Measurements from ENCODE around the gene SNX1. TPM values are rescaled to one million over a fixed set of nuclear protein-coding genes. Genes with fewer than 3 reads are reported as not detected.
A peak's percentile ranks its signal among the peaks of the same experiment; 100 is the strongest.
"Not testable (repeated sequence)": the region's sequence is repeated elsewhere in the genome, so short reads cannot be mapped to it uniquely, and the experiment has no call there.

Gene SNX1, protein sequence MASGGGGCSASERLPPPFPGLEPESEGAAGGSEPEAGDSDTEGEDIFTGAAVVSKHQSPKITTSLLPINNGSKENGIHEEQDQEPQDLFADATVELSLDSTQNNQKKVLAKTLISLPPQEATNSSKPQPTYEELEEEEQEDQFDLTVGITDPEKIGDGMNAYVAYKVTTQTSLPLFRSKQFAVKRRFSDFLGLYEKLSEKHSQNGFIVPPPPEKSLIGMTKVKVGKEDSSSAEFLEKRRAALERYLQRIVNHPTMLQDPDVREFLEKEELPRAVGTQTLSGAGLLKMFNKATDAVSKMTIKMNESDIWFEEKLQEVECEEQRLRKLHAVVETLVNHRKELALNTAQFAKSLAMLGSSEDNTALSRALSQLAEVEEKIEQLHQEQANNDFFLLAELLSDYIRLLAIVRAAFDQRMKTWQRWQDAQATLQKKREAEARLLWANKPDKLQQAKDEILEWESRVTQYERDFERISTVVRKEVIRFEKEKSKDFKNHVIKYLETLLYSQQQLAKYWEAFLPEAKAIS
- 178 TPM for total RNA-seq

DNA sequence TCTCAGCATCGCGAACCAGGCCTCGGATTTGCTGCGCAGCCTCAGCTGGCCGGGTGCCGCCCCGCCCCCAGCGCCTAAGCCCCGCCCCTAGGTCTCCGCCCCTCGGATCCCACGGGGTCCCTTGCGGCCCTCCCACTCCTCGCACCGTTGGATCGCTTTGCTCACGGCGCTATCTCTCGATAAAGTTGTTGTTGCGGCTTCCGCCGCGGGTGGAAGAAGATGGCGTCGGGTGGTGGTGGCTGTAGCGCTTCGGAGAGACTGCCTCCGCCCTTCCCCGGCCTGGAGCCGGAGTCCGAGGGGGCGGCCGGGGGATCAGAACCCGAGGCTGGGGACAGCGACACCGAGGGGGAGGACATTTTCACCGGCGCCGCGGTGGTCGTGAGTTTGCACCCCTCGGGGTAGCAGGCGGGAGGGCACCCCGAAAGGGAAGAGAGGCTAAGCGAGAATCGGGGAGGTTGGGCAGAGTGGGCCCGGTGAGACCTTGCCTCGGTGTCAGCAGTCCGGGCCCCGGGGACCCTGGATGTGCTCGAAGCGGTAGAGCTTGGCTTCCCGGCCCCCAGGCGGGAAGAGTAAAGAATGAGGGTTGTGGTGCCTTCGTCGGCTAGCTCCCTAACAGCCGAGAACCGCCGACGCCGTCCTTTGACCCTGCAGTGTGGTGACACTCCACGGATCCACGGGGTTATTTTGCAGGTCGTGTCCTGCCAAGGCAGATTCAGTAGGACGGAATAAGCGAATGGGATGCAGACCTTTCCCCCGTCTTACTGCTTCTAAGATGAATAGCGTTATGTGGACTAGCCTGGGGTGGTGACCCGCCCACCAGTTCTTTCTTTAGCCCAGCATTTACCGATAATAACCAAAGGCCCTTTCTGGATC lies at the start of gene SNX1:
Gene SNX1, plus strand, starts transcription at position 188 of the 873 bp plus-strand sequence. Its CDS starts 32 bp downstream, at position 220.
- peak; percentile 92 for ATAC-seq
- DNase-seq (ENCODE audit: low spot score), result peak; percentile 98
- intact Hi-C loops (cut with DNase I), result loop anchor here (10.0 kb wide), 1 partner anchor 59 kb away; the partner anchor contains the start of gene SNX22

GRCh38 chr15:64046421-64047153 lies 49.2 kb upstream of the SNX1 start, which contains the start of gene DAPK2:
Gene DAPK2 (minus strand): TSS chr15:64046485. CDS start chr15:64040261, 6,224 bp downstream.
- ATAC-seq (peak; percentile 77), DNase-seq (ENCODE audit: low spot score) (peak; percentile 77)
- intact Hi-C loops (cut with DNase I), result no loop called here

DNA sequence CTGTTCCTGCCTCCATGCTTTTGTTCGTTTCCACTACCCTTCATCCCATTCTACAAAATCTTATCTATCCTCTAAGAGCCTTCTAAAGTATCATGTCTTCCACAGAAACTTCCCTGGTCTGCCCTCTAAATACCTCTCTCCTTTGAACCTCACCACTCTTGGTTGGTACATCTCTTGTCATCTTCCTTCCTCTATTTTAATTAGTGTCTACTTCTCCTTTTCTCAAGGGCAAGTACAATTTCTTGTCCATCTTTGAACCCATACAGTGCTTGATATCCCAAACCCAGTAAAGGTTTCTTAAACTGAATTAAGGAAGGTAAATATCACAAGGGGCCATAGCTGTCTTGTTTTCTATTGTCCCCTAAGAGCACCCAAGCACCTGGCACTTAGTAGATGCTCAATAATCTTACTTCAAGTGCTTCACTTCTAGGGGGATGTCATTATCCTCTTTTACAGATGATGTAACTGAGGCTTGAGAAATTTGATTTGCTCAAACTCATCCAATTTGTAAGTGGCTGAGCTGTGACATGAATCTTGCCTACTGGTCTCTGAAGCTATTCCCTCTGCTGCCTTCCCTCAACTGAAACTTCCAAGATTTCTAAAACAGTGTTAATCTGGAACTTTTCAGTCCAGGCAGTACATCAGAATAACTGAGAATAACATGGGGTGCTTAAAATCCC lies 46.9 kb upstream of the SNX1 start:
- DNase-seq (ENCODE audit: low spot score) (no peak), ATAC-seq (no peak)
- intact Hi-C loops (cut with DNase I), result no loop called here

DNA sequence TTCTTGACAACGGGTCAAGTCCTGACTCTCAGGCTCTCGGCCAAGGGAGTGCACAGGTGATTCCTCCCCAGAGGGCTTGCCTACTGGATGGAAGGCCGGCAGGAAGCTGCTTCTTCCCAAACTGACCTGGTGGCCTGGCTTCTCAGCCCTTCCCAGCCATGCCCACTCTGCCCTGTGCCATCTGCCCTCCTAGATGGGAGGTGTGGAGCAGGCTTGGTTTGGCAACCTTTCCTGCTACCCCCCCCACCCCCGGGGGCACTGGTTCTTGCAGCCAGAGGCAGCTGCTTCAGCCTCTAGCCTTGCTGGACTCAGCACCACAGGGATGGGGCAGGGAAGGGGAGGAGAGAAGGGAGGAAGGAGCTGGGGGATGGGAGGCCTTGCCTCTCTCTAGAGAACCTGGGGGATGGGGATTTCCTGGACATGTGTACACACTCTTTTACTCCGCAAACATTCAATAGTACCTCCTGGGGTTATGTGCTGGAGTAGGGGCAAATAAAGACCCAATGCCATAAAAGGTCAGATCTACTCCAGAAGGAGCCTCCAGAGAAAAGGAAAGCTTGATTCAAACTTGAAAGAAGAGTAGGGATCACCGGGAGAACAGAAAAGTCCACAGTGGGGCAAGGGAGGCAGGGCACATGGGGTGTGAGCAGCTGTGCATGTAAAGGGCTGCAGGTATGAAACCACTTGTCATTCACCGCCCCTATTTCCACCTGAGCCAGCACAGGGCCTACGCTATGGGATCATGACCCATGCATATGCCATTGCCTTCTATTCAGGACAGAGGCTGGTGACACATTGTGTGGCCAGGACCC lies 45.3 kb upstream of the SNX1 start:
- ATAC-seq (peak; percentile 59), DNase-seq (ENCODE audit: low spot score) (peak; percentile 69)
- intact Hi-C loops (cut with DNase I), result no loop called here

DNA sequence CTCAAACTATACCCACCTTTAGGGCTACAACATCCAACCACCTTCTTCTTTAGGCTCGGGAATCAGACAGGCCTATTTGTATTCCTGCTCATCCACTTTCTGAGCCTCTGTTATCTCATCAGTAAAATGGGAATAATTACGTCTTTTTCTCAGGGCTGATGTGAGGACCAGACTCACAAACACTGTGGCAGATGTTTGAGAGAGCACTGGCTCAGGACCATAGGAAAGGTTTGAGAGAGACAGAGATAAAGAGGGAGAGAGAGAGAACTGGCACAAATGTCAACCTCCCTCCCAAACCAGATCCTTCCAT lies 44.7 kb upstream of the SNX1 start:
- DNase-seq (ENCODE audit: low spot score), result no peak
- intact Hi-C loops (cut with DNase I), result no loop called here
- no peak for ATAC-seq

DNA sequence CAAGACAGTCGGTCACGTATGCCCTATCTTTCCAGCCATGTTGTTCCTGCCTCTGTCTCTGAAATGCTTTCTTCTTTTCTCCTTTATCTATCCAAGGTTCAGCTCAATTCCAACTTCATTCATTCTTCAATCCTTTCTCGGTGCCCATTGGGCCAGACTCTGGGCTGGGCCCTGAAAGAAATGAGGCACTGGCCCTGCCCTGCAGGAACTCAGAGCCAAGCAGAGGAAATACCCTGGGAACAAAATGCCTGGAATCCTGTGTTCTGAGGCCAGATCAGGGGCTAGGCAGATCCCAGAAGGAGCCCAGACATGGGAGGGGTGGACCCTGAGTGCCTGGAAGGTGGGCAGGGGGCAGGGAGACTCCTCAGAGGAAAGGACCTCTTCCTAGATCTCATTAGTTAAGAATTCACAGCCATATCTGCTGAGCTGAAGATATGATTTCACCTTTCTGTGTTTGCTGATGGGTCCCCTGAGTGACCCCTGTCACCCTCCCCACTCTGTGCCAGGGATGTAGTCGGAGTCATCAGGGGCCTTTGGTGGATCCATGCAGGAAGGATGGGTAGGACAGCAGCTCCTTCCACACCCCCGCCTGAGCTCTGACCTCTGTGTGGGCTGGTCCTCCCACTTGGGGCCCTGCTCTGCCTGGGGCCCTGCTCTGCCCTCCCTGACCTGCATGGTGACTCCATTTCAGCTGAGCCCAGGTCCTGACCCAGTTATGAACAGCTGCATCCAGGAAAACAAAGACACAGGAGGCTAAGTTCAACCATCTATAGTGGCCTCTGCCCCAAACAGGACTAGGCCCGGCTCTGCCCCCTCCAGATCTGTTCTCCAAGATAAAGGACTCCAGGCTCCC lies 44.1 kb upstream of the SNX1 start:
- DNase-seq (ENCODE audit: low spot score) (no peak), ATAC-seq (no peak)
- intact Hi-C loops (cut with DNase I), result no loop called here

- intact Hi-C loops (cut with DNase I), result no loop called here
- ATAC-seq (no peak), DNase-seq (ENCODE audit: low spot score) (no peak)
Observed at GRCh38 chr15:64052925-64053491, 42.8 kb upstream of the SNX1 start.

GRCh38 chr15:64053674-64054073 lies 42.1 kb upstream of the SNX1 start:
- DNase-seq (ENCODE audit: low spot score); intact Hi-C loops (cut with DNase I); ATAC-seq: not testable (repeated sequence)

DNA sequence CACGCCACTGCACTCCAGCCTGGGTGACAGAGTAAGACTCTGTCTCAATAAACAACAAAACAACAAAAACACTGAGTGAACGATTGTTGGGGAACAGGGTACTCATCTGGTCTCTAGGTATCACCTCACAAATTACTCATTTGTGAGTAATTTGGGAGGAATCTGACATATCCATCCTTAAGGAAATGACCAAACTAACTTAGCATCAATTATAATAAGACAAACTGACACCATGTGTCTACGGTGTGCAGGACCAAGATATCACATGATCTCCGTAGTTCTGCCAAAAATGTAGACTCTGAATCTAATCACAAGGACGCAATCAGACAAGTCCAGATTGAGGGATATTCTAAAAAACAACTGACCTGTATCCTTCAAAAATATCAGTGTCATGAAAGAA lies 37.5 kb upstream of the SNX1 start:
- ATAC-seq (no peak), DNase-seq (ENCODE audit: low spot score) (no peak)
- intact Hi-C loops (cut with DNase I), result no loop called here

DNA sequence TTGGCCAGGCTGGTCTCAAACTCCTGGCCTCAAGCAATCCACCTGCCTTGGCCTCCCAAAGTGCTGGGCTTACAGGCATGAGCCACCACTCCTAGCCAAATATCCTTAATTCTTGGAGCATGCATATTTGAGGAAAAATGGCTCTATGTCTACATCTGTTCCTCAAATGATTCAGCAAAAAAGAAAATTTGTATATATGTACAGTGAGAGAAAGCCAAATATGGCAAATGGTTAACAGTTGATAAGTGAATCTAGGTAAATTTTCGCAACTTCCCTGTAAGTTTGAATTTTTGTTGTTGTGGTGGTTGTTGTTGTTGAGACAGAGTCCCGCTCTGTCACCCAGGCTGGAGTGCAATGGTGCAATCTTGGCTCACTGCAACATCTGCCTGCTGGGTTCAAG lies 36.7 kb upstream of the SNX1 start:
- DNase-seq (ENCODE audit: low spot score); intact Hi-C loops (cut with DNase I); ATAC-seq: not testable (repeated sequence)

DNA sequence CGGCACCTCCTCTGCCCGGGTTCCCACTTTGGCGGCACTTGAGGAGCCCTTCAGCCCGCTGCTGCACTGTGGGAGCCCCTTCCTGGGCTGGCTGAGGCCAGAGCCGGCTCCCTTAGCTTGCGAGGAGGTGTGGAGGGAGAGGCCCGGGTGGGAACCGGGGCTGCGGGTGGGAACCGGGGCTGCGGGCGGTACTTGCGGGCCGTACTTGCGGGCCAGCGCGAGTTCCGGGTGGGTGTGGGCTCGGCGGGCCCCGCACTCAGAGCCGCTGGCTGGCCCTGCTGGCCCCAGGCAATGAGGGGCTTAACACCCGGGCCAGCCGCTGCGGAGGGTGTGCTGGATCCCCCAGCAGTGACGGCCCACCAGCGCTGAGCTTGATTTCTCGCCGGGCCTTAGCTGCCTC lies 35.1 kb upstream of the SNX1 start:
- ATAC-seq (no peak), DNase-seq (ENCODE audit: low spot score) (no peak)
- intact Hi-C loops (cut with DNase I), result loop anchor here (10.0 kb wide), 1 partner anchor 396 kb away; no protein-coding TSS in a partner anchor

DNA sequence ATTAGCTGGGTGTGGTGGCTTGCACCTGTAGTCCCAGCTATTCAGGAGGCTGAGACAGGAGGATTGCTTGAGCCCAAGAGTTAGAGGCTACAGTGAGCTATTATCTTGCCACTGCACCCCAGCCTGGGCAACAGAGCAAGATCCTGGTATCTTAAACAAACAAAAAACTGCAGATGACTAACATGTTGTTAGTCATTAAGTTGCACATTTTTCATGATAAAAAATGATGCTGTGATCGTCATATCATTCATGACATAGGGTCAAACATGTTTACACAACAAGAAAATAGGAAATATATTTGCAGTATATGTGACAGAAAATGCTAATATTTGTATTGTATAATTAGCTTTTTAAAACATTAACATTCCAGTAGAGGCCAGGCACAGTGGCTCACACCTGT lies 29.3 kb upstream of the SNX1 start:
- intact Hi-C loops (cut with DNase I), result loop anchor here (5.0 to 10.0 kb wide), 2 partner anchors 314 to 402 kb away; no protein-coding TSS in a partner anchor
- no peak for ATAC-seq
- DNase-seq (ENCODE audit: low spot score), result no peak

GRCh38 chr15:64067564-64068030 lies 28.2 kb upstream of the SNX1 start:
- ATAC-seq (peak; percentile 75), DNase-seq (ENCODE audit: low spot score) (peak; percentile 73)
- intact Hi-C loops (cut with DNase I), result loop anchor here (5.0 to 10.0 kb wide), 2 partner anchors 315 to 403 kb away; no protein-coding TSS in a partner anchor

DNA sequence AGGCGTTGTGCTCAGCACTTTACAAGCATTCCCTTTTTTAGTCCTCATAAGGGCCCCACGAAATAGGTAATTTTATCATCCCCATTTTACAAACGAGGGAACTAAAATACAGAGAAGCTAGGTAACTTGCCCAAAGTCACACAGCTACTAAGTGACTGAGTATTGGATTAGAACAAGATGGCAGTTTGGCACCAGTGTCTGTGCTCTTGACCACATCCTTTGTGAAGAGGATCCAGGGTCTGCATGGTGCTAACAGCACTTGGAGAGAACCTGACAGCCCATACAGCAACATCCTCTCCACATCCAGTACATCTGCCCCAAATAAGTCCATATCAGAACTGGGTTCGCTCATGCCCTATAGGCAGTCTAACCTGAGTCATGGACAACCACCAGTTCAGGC lies 27.6 kb upstream of the SNX1 start:
- intact Hi-C loops (cut with DNase I), result loop anchor here (5.0 to 10.0 kb wide), 2 partner anchors 316 to 403 kb away; no protein-coding TSS in a partner anchor
- ATAC-seq (no peak), DNase-seq (ENCODE audit: low spot score) (no peak)

DNA sequence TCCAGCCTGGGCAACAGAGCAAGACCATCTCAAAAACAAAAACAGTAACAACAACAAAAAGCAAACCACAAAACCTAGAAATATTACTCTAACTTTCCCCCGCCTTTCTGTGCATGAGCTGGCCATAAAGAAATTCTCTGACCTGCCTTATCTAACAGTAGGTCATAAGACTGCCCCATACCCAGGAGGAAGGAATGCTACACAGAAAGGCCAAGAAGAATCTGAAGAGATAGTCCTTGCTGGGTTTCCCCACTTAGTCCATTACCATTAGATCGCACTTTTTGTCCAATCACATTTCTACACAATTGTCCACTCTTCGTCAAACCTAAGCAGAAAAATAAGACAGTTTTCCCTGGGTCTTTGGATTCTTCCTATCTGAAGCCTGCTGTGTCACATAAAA lies 25.7 kb upstream of the SNX1 start:
- DNase-seq (ENCODE audit: low spot score), result no peak
- no peak for ATAC-seq
- intact Hi-C loops (cut with DNase I), result no loop called here

Data from sciatic nerve (tissue), 2 donors.